Renal cortical epithelial cell (primary cell): Measurements from ENCODE around the gene ZBP1. TPM values are rescaled to one million over a fixed set of nuclear protein-coding genes. Genes with fewer than 3 reads are reported as not detected.

Source experiments
- DNase-seq: peaks from one replicate; pipeline ENCODE4 v3.0.0-alpha.2; 2011; ENCODE audit warnings: low read depth
- total RNA-seq: library from RNA; depleted of rRNA; stranded (reverse); fragments of >200 nt; gene quantifications from 2 replicates; pipeline ENCODE4 v1.2.3, GENCODE V29; 2014

ZBP1 gene
- total RNA-seq = 0.35 TPM in 1 of 2 replicates, not detected in the other

DNA sequence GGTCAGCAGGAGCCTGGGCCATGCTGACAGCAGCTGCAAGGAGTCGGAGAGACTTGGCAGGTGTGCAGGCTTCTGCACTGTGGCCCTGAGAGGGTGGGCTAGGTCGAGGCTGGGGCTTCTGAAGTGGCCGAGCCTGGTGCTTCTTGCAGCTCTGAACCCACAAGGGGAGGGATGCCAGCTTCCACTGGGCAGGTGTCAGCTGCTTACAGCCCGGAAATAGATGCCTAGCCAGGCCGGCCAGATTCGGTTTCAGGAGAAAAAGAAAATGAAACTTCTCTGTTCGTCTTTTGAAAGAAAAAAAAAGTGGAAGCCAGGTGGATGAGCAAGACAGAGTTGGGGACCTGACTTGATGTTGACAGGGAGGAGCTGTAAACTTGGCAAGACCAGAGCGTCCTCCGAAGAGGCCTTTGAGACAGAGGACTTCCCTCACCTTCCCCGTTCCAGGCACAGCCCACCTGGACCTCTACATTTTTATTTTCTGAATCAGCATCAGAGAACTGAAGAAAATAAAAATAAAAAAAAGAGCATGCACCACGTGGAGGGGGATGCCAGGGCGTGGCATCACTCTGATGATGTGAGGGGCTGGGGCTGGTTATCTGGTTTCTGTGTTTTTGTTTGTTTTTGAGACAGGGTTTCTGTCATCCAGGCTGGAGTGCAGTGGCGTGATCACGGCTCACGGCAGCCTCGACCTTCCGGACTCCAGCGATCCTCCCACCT lies at the start of gene ZBP1:
Gene ZBP1, minus strand, starts transcription at position 153 of the 717 bp plus-strand sequence. Its CDS starts 131 bp downstream, at position 22.
- peak; percentile 8 for DNase-seq

DNA sequence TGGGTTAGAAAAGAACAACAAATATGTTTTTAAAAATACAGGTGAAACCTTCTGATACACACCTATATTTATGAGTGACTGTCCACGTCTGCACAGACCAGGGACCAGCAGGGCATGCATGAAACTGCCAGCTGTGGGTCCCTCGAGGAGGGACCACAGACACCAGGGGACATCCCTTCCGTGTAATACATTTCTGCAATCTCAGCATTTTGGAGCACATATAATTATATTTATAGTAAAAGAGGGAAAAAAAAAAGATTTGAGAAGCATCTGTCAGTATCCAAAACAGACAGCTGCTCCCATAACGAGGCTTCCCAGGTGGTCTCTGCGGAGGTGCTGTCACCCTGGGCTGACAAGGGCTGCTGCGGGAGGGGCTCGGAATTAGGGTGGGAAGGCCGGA lies 49.4 kb upstream of the ZBP1 start:
- no peak for DNase-seq

DNA sequence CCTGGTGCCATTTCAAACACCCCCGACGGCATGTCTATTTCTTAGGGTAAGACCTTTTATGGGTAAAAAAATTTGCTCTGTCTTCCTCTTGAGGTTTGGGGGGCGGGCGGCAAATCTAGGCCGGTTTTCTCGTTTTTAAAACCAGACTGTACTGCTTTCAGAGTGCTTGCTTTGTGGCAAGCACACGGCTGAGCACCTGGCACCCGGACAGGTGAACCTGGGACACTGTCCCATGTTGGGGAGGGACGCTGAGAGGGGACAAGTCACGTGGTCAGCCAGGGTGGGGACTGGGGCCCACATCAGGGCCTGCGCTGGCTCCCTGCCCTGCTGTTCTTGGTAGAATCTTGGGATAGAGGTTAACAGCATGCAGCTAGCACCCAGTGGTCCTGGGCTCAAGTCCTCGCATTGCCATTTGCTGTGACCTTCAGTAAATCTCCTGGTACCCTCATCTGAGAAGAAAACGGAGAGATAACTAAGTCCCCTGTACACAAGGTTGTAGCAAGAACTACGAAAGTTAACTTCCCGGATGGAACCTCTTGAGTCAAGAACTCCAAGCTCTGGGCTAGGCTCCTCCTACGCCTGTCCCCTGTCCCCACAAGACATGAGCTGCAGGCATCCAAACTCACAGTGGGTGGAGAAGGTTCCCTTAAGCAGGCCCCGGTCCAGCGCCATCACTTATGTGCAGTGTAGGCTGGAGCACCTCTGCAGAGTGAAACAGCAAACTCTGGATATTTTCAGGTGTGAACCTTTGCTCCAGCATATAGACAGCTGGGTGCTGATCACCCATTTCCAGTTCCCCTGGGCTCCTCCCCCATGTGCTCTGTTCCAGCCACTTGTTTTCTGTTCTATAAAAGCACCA lies 47.9 kb upstream of the ZBP1 start:
- DNase-seq = no peak

DNA sequence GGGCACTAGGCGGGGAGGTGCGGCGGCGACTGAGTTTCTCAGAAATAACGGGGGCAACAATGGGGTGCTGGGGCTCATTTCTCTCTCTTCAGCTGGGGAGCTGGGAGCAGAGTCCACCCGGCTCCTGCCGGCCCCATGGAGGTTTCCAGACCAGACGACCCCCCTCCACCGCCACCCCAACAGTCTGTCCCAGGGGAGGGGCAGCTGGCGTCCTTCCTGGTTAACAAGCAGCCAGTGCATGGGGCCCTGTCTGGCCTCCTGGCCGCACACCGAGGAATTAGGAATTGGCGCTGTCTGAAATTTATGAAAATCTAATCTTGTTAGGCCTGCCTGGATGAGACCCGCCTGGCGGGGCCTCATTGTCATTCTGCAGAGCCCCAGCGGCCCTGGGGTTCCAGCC lies 47.2 kb upstream of the ZBP1 start:
- no peak for DNase-seq

GRCh38 chr20:57666834-57667157 lies 46.6 kb upstream of the ZBP1 start:
- no peak for DNase-seq

- no peak for DNase-seq
Measured at GRCh38 chr20:57666106-57666833, 46.0 kb upstream of the ZBP1 start.

GRCh38 chr20:57665589-57665971 lies 45.4 kb upstream of the ZBP1 start:
- no peak for DNase-seq

DNA sequence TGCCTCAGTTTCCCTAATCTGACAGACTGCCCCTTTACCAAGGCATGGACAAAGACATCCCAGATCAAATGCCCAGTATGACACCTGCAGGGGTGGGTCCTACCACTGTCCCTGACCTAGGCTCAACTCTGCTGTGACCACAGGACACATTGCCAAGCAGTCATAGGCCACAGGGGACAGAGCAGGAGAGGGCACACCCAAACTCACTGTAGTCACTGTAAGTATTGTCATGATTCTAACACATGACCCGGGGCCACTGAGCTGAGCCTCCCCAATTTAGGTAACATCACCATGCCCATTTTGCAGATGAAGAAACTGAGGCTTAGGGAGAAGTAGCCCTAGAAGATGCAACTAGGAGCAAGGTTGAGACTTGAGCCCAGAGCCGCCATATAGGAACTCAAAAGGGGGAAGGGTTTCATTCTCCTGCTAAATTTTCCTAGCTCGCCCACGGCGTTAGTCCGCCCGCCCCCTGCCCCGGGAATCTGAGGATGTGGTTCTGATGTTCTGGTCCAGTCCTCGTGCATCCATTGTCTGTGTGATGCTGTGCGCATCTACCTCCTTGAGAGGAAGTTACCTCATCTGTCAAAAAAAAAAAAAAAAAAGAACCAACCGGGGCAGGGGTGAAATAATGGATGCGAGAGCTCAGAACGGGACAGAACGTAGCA lies 44.8 kb upstream of the ZBP1 start:
- DNase-seq = no peak

- no peak for DNase-seq
Measured at GRCh38 chr20:57664476-57664875, 44.2 kb upstream of the ZBP1 start.

DNA sequence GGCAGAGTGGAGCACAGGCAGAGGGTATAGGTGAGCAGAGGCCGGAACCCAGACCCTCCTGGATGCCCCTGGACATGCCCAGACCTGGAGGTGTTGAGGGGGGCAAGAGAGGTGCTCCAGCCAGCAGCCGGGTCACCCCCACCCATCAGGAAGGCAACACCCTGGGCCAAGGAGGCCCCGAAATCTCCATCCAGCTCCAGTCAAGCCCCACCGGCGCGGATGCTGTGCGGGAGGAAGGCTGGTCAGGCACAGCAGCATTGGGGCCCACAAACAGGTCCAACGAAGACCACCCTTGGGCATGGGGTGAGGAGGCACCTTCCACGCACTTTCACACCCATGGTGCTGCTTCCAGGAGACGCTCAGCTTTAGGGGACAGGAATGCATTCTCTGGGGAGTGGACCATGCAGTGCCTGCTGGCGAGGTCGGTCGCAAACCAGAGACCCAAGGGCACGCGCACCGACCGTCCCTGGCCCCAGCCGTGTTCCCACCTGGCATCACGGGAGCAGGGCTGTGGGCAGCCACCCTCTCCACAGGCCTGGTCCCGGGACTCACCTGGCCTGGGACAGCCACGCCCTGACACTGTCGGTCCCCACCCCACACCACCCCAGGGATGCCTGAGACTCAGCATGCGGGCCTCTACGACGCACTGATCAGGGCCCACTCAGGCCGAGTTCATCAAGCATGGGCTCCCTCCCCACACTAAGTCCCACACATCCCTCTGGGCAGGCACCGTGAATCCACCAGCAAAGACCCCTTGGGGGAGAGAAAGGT lies 43.6 kb upstream of the ZBP1 start:
- DNase-seq = no peak

- no peak for DNase-seq
Measured at GRCh38 chr20:57663241-57663640, 43.0 kb upstream of the ZBP1 start.

- DNase-seq = no peak
Measured at GRCh38 chr20:57662456-57663240, 42.4 kb upstream of the ZBP1 start.

DNA sequence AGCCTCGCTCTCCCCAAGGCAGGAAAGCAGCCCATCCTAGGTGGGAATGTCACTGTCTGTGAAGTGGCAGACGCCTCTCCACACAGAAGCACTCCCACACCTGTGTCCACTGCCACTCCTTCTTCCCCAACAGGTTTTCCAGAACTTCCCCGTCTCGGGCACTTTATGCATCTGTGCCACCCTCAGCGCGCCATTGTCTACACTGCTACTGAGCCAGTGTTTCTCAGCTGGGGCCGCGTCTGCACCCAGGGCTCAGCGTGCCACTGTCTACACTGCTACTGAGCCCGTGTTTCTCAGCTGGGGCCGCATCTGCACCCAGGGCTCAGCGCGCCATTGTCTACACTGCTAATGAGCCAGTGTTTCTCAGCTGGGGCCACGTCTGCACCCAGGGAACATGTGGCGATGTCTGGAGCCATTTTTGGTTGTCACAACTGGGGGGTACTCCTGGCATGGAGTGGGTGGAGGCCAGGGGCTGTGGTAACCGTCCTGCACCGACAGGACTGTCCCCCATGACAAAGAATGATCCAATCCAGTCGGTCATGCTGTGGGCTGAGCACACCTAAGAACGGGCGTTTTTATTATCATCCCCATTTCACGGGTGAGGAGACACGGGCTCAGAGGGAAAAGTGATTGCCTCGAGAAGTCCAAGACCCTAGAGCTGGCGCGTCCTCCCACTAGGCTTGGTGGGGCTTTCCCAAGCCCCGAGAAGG lies 41.7 kb upstream of the ZBP1 start:
- no peak for DNase-seq

GRCh38 chr20:57660922-57661745 lies 40.9 kb upstream of the ZBP1 start:
- DNase-seq = peak; percentile 29

GRCh38 chr20:57660181-57660921 lies 40.1 kb upstream of the ZBP1 start:
- no peak for DNase-seq

- DNase-seq = no peak
Measured at GRCh38 chr20:57659517-57660180, 39.4 kb upstream of the ZBP1 start.

DNA sequence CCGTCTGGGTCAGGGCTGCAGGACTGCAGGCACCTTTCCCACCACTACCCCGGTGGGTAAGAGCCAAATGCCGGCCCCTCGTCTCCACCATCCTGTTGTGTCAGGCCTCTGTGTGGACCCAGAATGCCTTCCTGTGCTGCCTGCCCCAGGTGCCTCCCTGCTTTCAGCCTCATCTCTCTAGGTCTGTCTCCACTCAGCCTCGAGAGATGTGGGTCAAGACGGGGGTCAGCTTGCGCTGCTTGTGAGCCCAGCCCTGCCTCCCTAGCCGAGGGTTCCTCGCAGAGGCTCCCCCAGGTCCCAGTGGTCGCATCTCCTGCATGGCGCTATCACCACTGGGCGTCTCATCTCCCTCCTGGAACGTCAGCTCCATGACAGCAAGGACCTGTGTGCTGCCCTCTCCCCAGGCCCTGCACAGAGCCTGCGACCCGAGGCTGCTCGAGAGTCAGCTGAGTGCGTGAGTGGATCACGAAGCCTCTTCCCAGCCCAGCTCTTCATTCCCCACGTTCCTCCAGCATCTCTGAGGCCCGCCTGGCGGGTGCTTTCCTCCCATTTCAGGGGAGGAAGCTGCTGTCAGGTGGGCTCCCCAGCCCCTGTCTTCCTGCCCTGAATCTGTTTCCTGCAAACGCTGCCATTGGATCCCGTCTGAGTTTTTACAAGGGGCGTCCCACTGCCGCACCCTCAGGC lies 38.7 kb upstream of the ZBP1 start:
- no peak for DNase-seq
